Measurements from ENCODE around the gene GID8.

Gene GID8

GRCh38 chr20:62971211-62971949 is 33.4 kb downstream of the GID8 start:
- DNase-seq: no peak

GRCh38 chr20:62971950-62972844 is 34.2 kb downstream of the GID8 start:
- DNase-seq: peak; percentile 63 to 79

- no peak for DNase-seq
Measured at GRCh38 chr20:62972845-62973745, 35.1 kb downstream of the GID8 start.

GRCh38 chr20:62975251-62975760 is 37.4 kb downstream of the GID8 start:
- no peak for DNase-seq

- DNase-seq: no peak
Measured at GRCh38 chr20:62975812-62976508, 38.0 kb downstream of the GID8 start.

GRCh38 chr20:62976886-62977285 is 38.9 kb downstream of the GID8 start:
- DNase-seq: no peak

- DNase-seq: no peak
Measured at GRCh38 chr20:62977613-62978560, 39.9 kb downstream of the GID8 start.

- DNase-seq: no peak
Measured at GRCh38 chr20:62978561-62978943, 40.6 kb downstream of the GID8 start.

GRCh38 chr20:62979310-62979709 is 41.4 kb downstream of the GID8 start:
- DNase-seq: no peak

GRCh38 chr20:62979876-62980373 is 42.0 kb downstream of the GID8 start:
- DNase-seq: no peak

- no peak for DNase-seq
Measured at GRCh38 chr20:62980380-62980960, 42.5 kb downstream of the GID8 start.

- DNase-seq: peak in 1 of 2 experiments; percentile 26
Measured at GRCh38 chr20:62980970-62981369, 43.0 kb downstream of the GID8 start.

- no peak for DNase-seq
Measured at GRCh38 chr20:62982124-62983075, 44.5 kb downstream of the GID8 start.

- no peak for DNase-seq
Measured at GRCh38 chr20:62983210-62983609, 45.3 kb downstream of the GID8 start.

GRCh38 chr20:62984666-62985443 is 46.9 kb downstream of the GID8 start:
- no peak for DNase-seq

GRCh38 chr20:62985444-62985778 is 47.5 kb downstream of the GID8 start:
- DNase-seq: no peak

GRCh38 chr20:62986257-62986800 is 48.4 kb downstream of the GID8 start:
- no peak for DNase-seq

GRCh38 chr20:62987114-62987513 is 49.2 kb downstream of the GID8 start:
- no peak for DNase-seq
